H1 (cell line): ENCODE measurements around the gene DAB2IP. TPM values are rescaled to one million over a fixed set of nuclear protein-coding genes. Genes with fewer than 3 reads are reported as not detected.

Experiments used
- CTCF ChIA-PET: fragments of 300-600 bp; sonication (Branson Sonifier 250); formaldehyde crosslinking; loops from one replicate; lab custom pipeline; 2021; ENCODE audit not compliant: partially characterized antibody; lab: Charles Lee
- POLR2A ChIA-PET: fragments of 300-600 bp; sonication (Branson Sonifier 250); formaldehyde crosslinking; loops from one replicate; lab custom pipeline; 2021; ENCODE audit warnings: inconsistent platforms; ENCODE audit not compliant: partially characterized antibody; lab: Charles Lee
- DNase-seq, 2 experiments: peaks; one replicate each; pipeline versions ENCODE4 v3.0.0 to v3.0.0-alpha.2; 2010 to 2022; ENCODE audit warnings: low spot score in 2 of 2, low read depth in 1 of 2, mixed read lengths in 1 of 2
- FAIRE-seq: peaks from 2 replicates; lab custom pipeline; 2011; peaks lifted over from hg19 to GRCh38; lab: Jason Lieb, UNC
- H2AFZ ChIP-seq: 2 replicates; pipeline ENCODE4 v1.8.1; 2012; ENCODE audit warnings: low read length, inconsistent platforms
- H2AK5ac ChIP-seq: 2 replicates; pipeline ENCODE4 v1.6.1; 2013; ENCODE audit warnings: low read depth, low read length
- H2BK120ac ChIP-seq: replicated peaks from 2 replicates; pipeline ENCODE3; 2013; ENCODE audit warnings: low read depth, low read length, inconsistent platforms
- H2BK12ac ChIP-seq: 2 replicates; pipeline ENCODE4 v1.6.1; 2013; ENCODE audit warnings: low read depth, low read length
- H2BK15ac ChIP-seq: 2 replicates; pipeline ENCODE4 v1.6.1; 2013; ENCODE audit warnings: low read length
- H2BK20ac ChIP-seq: 2 replicates; pipeline ENCODE4 v1.6.1; 2013; ENCODE audit warnings: low read length
- H2BK5ac ChIP-seq: 2 replicates; pipeline ENCODE4 v1.6.1; 2013; ENCODE audit warnings: low read depth, low read length
- H3K14ac ChIP-seq: 2 replicates; pipeline ENCODE4 v1.6.1; 2013; ENCODE audit warnings: inconsistent platforms; ENCODE audit not compliant: insufficient read length
- H3K18ac ChIP-seq: 2 replicates; pipeline ENCODE4 v1.6.1; 2013; ENCODE audit warnings: low read length; ENCODE audit errors: extremely low read depth
- H3K23ac ChIP-seq: 2 replicates; pipeline ENCODE4 v1.6.1; 2013; ENCODE audit warnings: inconsistent platforms; ENCODE audit not compliant: insufficient read length
- H3K23me2 ChIP-seq: 2 replicates; pipeline ENCODE4 v1.6.1; 2013; ENCODE audit warnings: low read depth, low read length
- H3K27ac ChIP-seq: 2 replicates; pipeline ENCODE4 v1.6.1; 2011; ENCODE audit warnings: low read depth, low read length, inconsistent platforms
- H3K27me3 ChIP-seq, 4 experiments: replicated peaks in 1 of 4; 1 replicate in 1 of 4; 2 replicates in 3 of 4; pipeline versions ENCODE4 v1.6.1 to v1.8.1; 2011 to 2013; ENCODE audit warnings: low read length in 3 of 4, mild to moderate bottlenecking in 3 of 4, inconsistent platforms in 2 of 4, mixed read lengths in 2 of 4, moderate library complexity in 1 of 4; ENCODE audit not compliant: control insufficient read depth in 3 of 4, insufficient read depth in 3 of 4; ENCODE audit errors: extremely low read depth in 1 of 4
- H3K36me3 ChIP-seq, 4 experiments: 2 replicates each; pipeline versions ENCODE4 v1.6.1 to v1.8.1; 2011 to 2013; ENCODE audit warnings: mild to moderate bottlenecking in 4 of 4, low read length in 3 of 4, moderate library complexity in 2 of 4, control low read depth in 1 of 4, inconsistent platforms in 1 of 4; ENCODE audit not compliant: insufficient read depth in 4 of 4, control insufficient read depth in 2 of 4
- H3K4ac ChIP-seq: replicated peaks from 2 replicates; pipeline ENCODE3; 2013; ENCODE audit warnings: low read length, low read depth, mixed read lengths, inconsistent platforms; ENCODE audit not compliant: insufficient read length
- H3K4me1 ChIP-seq, 4 experiments: replicated peaks in 1 of 4; 1 replicate in 1 of 4; 2 replicates in 3 of 4; pipeline versions ENCODE4 v1.6.1 to v1.8.1; 2011 to 2013; ENCODE audit warnings: low read length in 3 of 4, inconsistent platforms in 2 of 4, mixed read lengths in 1 of 4; ENCODE audit not compliant: insufficient read depth in 4 of 4, control insufficient read depth in 3 of 4
- H3K4me2 ChIP-seq, 2 experiments: 2 replicates each; pipeline versions ENCODE4 v1.6.1 to v1.8.1; 2011 to 2013; ENCODE audit warnings: low read depth in 2 of 2, low read length in 2 of 2, control low read depth in 1 of 2, inconsistent platforms in 1 of 2, mild to moderate bottlenecking in 1 of 2; ENCODE audit not compliant: insufficient read depth in 1 of 2
- H3K4me3 ChIP-seq, 4 experiments: fragments of 200-600, 300-600 bp in 1 of 4; sonication (generic), shearing (Covaris generic), sonication (Bioruptor Twin) in 1 of 4; 2 replicates each; pipeline versions ENCODE4 v1.5.1 to v1.8.1; 2011 to 2016; ENCODE audit warnings: low read length in 4 of 4, low read depth in 3 of 4, control low read depth in 2 of 4, inconsistent platforms in 2 of 4, mild to moderate bottlenecking in 2 of 4, mixed read lengths in 1 of 4, moderate library complexity in 1 of 4; ENCODE audit not compliant: insufficient read depth in 2 of 4; ENCODE audit errors: extremely low read depth in 1 of 4
- H3K56ac ChIP-seq: replicated peaks from 2 replicates; pipeline ENCODE3; 2013; ENCODE audit warnings: low read depth, mild to moderate bottlenecking, mixed read lengths, low read length, inconsistent platforms; ENCODE audit not compliant: insufficient read length
- H3K79me1 ChIP-seq: 2 replicates; pipeline ENCODE4 v1.6.1; 2013; ENCODE audit warnings: low read depth, low read length, control low read depth
- H3K79me2 ChIP-seq, 2 experiments: 2 replicates each; pipeline versions ENCODE4 v1.6.1 to v1.8.1; 2012 to 2013; ENCODE audit warnings: low read length in 2 of 2, mild to moderate bottlenecking in 2 of 2, inconsistent platforms in 1 of 2; ENCODE audit not compliant: insufficient read depth in 2 of 2, control insufficient read depth in 1 of 2
- H3K9ac ChIP-seq, 4 experiments: replicated peaks in 1 of 4; 1 replicate in 1 of 4; 2 replicates in 3 of 4; pipeline versions ENCODE4 v1.6.1 to v1.8.1; 2011 to 2013; ENCODE audit warnings: low read depth in 3 of 4, low read length in 3 of 4, control low read depth in 2 of 4, mild to moderate bottlenecking in 2 of 4, moderate library complexity in 2 of 4, inconsistent platforms in 1 of 4; ENCODE audit errors: extremely low read depth in 1 of 4
- H3K9me3 ChIP-seq, 2 experiments: 2 replicates each; pipeline versions ENCODE4 v1.6.1 to v1.8.1; 2012 to 2013; ENCODE audit warnings: mild to moderate bottlenecking in 2 of 2, moderate library complexity in 2 of 2, control low read depth in 1 of 2, inconsistent platforms in 1 of 2, low read depth in 1 of 2, low read length in 1 of 2, mixed read lengths in 1 of 2; ENCODE audit not compliant: insufficient read depth in 2 of 2
- H4K20me1 ChIP-seq, 2 experiments: replicated peaks in 1 of 2; 2 replicates each; pipeline versions ENCODE3 to v1.8.1; 2011 to 2013; ENCODE audit warnings: inconsistent platforms in 2 of 2, low read length in 2 of 2, mild to moderate bottlenecking in 1 of 2; ENCODE audit not compliant: insufficient read depth in 2 of 2, control insufficient read depth in 1 of 2
- H4K5ac ChIP-seq: 2 replicates; pipeline ENCODE4 v1.6.1; 2013; ENCODE audit warnings: low read length, low read depth, mixed read lengths, inconsistent platforms; ENCODE audit not compliant: insufficient read length
- H4K8ac ChIP-seq: 2 replicates; pipeline ENCODE4 v1.8.0; 2013; ENCODE audit warnings: mild to moderate bottlenecking, moderate library complexity, low read length, inconsistent platforms; ENCODE audit not compliant: insufficient read depth; ENCODE audit errors: extremely low read depth
- H4K91ac ChIP-seq: replicated peaks from 2 replicates; pipeline ENCODE3; 2013; ENCODE audit warnings: low read length, mixed read lengths, inconsistent platforms; ENCODE audit not compliant: insufficient read length
- CTBP2 ChIP-seq: IDR thresholded peaks from 2 replicates; pipeline ENCODE4 v1.7.0; 2011; ENCODE audit warnings: borderline replicate concordance, mild to moderate bottlenecking, moderate library complexity, mixed read lengths, low read length; ENCODE audit not compliant: insufficient read depth, insufficient read length
- SAP30 ChIP-seq: fragments of 300-600 bp; sonication (generic); IDR thresholded peaks from 2 replicates; pipeline ENCODE4 v1.7.1; 2012; ENCODE audit warnings: low read length, moderate library complexity, mild to moderate bottlenecking, inconsistent platforms; ENCODE audit not compliant: insufficient read depth, insufficient replicate concordance
- TBP ChIP-seq: IDR thresholded peaks from 2 replicates; pipeline ENCODE4 v1.6.1; 2011; ENCODE audit warnings: low read depth, low read length, improper control_type of control experiment
- WGBS, 2 experiments: shearing (Covaris generic) in 1 of 2; methylation state at CpG; one replicate each; pipeline versions ENCODE4 v1.1.6 to v1.1.7; 2013 to 2015; ENCODE audit warnings: low lambda C conversion rate in 2 of 2, mixed read lengths in 2 of 2, inconsistent platforms in 1 of 2, low coverage in 1 of 2, missing lambda C conversion rate in 1 of 2; ENCODE audit not compliant: insufficient replicate concordance in 2 of 2, insufficient coverage in 1 of 2, insufficient read length in 1 of 2; ENCODE audit errors: extremely low coverage in 1 of 2, missing lambda C conversion rate in 1 of 2; 5-methylcytosine and 5-hydroxymethylcytosine counted together
- polyA plus RNA-seq, 7 experiments: library from polyadenylated mRNA; depleted of rRNA in 3 of 7; stranded (reverse) in 5 of 7; unstranded in 2 of 7; fragments of >200 nt in 5 of 7; fragments of 200-250 nt in 2 of 7; gene quantifications; 1 replicate in 5 of 7; 2 replicates in 1 of 7; 4 replicates in 1 of 7; pipeline versions ENCODE4 v1.2.1 to v1.2.3, GENCODE V29; 2011 to 2013; ENCODE audit warnings: missing spikeins in 2 of 7, mixed read lengths in 2 of 7
- total RNA-seq: library from RNA; stranded (reverse); fragmentation: NEBNext Ultra II Directional; extraction: Animal tissue kit (Norgen Biotek cat#: 25700); gene quantifications from 2 replicates; pipeline ENCODE4 v1.2.1, GENCODE V29; 2021

DAB2IP gene
- total and polyA plus RNA-seq, 2 of the 8 experiments (the other 6 are each of a cell fraction or from before 2014, with no cell fraction given): 19.7 to 39.5 TPM

DNA sequence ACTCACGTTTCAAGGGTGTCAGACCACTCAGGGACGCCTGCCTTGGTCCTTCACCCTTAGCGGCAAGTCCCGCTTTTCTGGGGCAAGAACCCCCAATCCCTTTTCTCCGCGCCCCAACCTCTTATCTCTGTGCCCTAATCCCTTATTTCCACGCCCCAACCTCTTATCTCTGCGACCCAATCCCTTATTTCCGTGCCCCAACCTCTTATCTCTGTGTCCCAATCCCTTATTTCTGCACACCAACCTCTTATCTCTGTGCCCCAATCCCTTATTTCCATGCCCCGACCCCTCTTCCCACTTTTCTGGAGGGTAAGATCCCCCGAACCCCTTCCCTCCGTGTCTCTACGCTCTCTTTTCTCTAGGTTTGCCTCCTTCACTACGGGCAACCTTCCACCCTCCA is 139.4 kb downstream of the DAB2IP start:
- 92% methylated on average over 14 of the region's 14 CpGs; no CpG with 5 or more reads in 1 of the 2 experiments for WGBS, 2 experiments
- CTCF ChIA-PET: no interaction called here
- no peak overlapping the region for H2BK5ac ChIP-seq
- H3K23me2 ChIP-seq: peaks cover 4% of the 10 kb centered on the region; the same call in 1 of the 2 replicates
- H3K36me3 ChIP-seq: no peaks in the 10 kb centered on the region
- H3K79me2 ChIP-seq: no peaks in the 10 kb centered on the region
- no peak for TF ChIP-seq TBP
- no peak for TF ChIP-seq CTBP2
- no peak for TF ChIP-seq SAP30
- no peaks in the 10 kb centered on the region for H3K9me3 ChIP-seq
- no peak overlapping the region for H3K14ac ChIP-seq
- DNase-seq: no peak
- H3K4ac ChIP-seq: no peak overlapping the region
- H2BK12ac ChIP-seq: no peak overlapping the region
- H2AK5ac ChIP-seq: no peak overlapping the region
- H2BK120ac ChIP-seq: no peak overlapping the region
- no peaks in the 10 kb centered on the region for H4K20me1 ChIP-seq
- no peak overlapping the region for H2BK20ac ChIP-seq
- H3K4me1 ChIP-seq: peaks cover 0 to 4% (median 0%) of the 10 kb centered on the region in 4 experiments; a peak in 3 of 7 replicates
- H4K8ac ChIP-seq: no peak overlapping the region
- H4K91ac ChIP-seq: no peak overlapping the region
- no peak for FAIRE-seq
- no peak overlapping the region for H2BK15ac ChIP-seq
- H3K23ac ChIP-seq: no peak overlapping the region
- no peak overlapping the region for H3K27ac ChIP-seq
- no peak overlapping the region for H3K4me3 ChIP-seq
- H3K4me2 ChIP-seq: no peak overlapping the region
- POLR2A ChIA-PET: no interaction called here
- H2AFZ ChIP-seq: no peak overlapping the region
- no peaks in the 10 kb centered on the region for H3K79me1 ChIP-seq
- H3K56ac ChIP-seq: no peak overlapping the region
- H3K9ac ChIP-seq: no peak overlapping the region
- H3K27me3 ChIP-seq: no peaks in the 10 kb centered on the region
- H3K18ac ChIP-seq: no peak overlapping the region
- H4K5ac ChIP-seq: no peak overlapping the region
